SK-N-MC (cell line): Measurements from ENCODE around the gene LRCH1.

Experiments used
- EZH2 ChIP-seq: fragments of 200-600 bp; sonication (generic); IDR thresholded peaks from one replicate; pipeline ENCODE4 v1.6.1; 2017; ENCODE audit warnings: antibody characterized with exemption
- FOXP2 ChIP-seq: optimal IDR thresholded peaks from 2 replicates; pipeline ENCODE3; 2011; ENCODE audit warnings: mild to moderate bottlenecking, moderate library complexity; ENCODE audit not compliant: insufficient read depth; ENCODE audit errors: extremely low read length, control extremely low read depth
- POLR2AphosphoS5 ChIP-seq: IDR thresholded peaks from 2 replicates; pipeline ENCODE4 v1.6.1; 2012; ENCODE audit warnings: mild to moderate bottlenecking, low read depth, low read length, borderline replicate concordance

DNA sequence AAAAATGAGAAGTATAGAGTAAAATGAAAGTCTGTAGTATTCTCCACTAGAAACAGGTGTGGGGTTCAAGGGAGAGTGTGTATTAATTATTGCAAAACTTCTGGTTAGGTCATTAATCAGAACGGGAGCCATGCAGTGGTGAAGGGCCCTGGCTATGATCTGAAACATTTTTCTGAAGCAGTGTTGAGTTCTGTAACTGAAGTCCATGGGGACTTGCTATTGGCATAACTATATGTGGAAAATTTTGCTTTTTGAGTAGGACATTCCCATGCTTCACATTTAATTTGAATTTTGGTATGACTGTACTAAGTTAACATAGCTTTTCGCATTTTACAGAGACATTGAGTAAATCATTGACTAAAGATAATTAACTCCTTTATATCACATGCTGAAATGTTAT, 67.5 kb downstream of the LRCH1 start:
- no peak for TF ChIP-seq EZH2
- TF ChIP-seq POLR2AphosphoS5 = no peak
- TF ChIP-seq FOXP2 = no peak
